ENCODE results near the gene GUCY2C. TPM values are rescaled to one million over a fixed set of nuclear protein-coding genes. Genes with fewer than 3 reads are reported as not detected.
A peak's percentile ranks its signal among the peaks of the same experiment; 100 is the strongest.

GUCY2C gene
- total RNA-seq, 1 experiment from 2014 or later = 0.48 TPM

DNA sequence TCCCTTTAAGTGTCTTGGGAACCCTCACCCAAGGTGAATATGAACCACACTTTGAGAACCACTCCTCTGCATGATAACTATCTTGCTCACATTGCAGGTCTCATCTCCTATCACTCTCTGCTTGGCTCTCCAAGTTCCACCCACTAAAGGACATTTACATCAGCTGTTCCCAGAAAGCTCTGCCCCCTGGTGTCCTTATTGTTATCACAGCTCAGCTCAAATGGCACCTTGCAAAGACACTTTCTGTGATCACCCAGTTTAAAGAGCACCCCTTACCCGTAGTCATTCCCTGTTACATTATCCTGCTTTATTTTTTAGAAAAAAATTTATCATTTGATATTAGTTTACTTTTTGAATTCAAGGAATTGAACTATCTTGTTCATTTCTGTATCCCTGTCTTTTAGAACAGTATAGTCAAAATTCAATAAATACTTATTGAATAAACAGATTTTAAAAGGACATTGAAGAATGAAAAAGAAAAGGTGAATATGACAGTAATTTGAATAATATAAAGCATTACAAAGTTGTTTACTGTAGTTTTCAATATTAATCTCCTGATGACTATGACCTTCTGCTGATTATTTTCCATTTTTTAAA, 20.5 kb upstream of the GUCY2C start:
- Histone ChIP-seq H3K27me3 (ENCODE audit: low read length) (no peaks in the 10 kb centered on the region), H4K20me1 (ENCODE audit: insufficient read depth, low read depth, low read length) (no peaks in the 10 kb centered on the region), H3K9me3 (ENCODE audit: low read length) (no peaks in the 10 kb centered on the region), H3K4me2 (ENCODE audit: low read depth, low read length, poor library complexity, severe bottlenecking) (no peak overlapping the region), H3K36me3 (ENCODE audit: insufficient read depth, low read length) (no peaks in the 10 kb centered on the region), H2AFZ (ENCODE audit: low read length) (no peak overlapping the region), H3K79me2 (ENCODE audit: low read length) (no peaks in the 10 kb centered on the region), H3K9ac (ENCODE audit: low read length) (no peak overlapping the region), H3K9me2 (replicated peaks; ENCODE audit: insufficient read depth, low read length) (no peaks in the 10 kb centered on the region), H3K4me3 (ENCODE audit: low read length) (no peak overlapping the region), H3K27ac (ENCODE audit: low read length) (no peak overlapping the region), H3K4me1 (ENCODE audit: low read length) (peaks cover 30% of the 10 kb centered on the region)
- peak; percentile 88 for DNase-seq

- Histone ChIP-seq H3K4me2 (ENCODE audit: low read depth, low read length, poor library complexity, severe bottlenecking) (peak overlapping the region; percentile 52), H3K4me3 (ENCODE audit: low read length) (peak overlapping the region; percentile 31), H4K20me1 (ENCODE audit: insufficient read depth, low read depth, low read length) (no peaks in the 10 kb centered on the region), H3K9me3 (ENCODE audit: low read length) (no peaks in the 10 kb centered on the region), H3K9ac (ENCODE audit: low read length) (no peak overlapping the region), H3K36me3 (ENCODE audit: insufficient read depth, low read length) (no peaks in the 10 kb centered on the region), H3K9me2 (replicated peaks; ENCODE audit: insufficient read depth, low read length) (no peaks in the 10 kb centered on the region), H3K79me2 (ENCODE audit: low read length) (no peaks in the 10 kb centered on the region), H2AFZ (ENCODE audit: low read length) (no peak overlapping the region), H3K27ac (ENCODE audit: low read length) (no peak overlapping the region), H3K27me3 (ENCODE audit: low read length) (no peaks in the 10 kb centered on the region), H3K4me1 (ENCODE audit: low read length) (peaks cover 30% of the 10 kb centered on the region)
- DNase-seq = peak; percentile 69
Observed at GRCh38 chr12:14714437-14714836, 18.0 kb upstream of the GUCY2C start.

DNA sequence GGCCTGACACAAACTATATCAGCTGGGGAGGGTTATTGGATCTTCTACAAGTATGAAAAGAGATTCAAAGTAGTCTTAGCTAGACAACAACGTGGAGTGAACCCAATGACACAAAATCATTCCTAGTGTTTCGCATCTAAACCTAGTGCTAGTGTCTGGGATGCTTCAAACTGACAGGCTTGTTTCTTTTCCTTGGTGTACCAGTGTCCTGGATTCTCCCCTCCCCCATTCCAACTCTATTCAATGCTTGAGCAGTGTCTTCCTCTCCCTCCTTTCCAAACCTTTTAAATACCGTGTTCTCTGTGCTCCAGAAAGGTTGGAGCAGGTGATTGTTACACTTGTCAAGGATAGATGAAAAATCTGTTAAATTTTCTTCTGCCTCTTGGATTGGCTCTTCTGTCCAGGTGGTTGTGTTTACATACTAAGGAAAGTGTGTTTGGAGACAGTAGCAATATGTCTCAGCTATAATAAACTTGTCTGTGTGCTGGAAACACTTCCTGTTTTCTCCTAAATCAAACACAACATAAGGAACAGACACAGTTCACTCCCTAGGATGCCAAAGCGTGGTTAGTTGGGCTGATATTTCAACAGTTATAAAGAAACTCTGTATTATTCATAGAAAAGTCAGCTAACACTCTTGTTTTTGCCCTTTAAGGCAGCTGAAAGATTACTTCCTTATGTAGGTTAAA, 14.4 kb upstream of the GUCY2C start:
- DNase-seq = no peak
- Histone ChIP-seq H4K20me1 (ENCODE audit: insufficient read depth, low read depth, low read length) (no peaks in the 10 kb centered on the region), H3K36me3 (ENCODE audit: insufficient read depth, low read length) (no peaks in the 10 kb centered on the region), H3K4me1 (ENCODE audit: low read length) (peaks cover 21% of the 10 kb centered on the region), H3K4me2 (ENCODE audit: low read depth, low read length, poor library complexity, severe bottlenecking) (no peak overlapping the region), H3K27me3 (ENCODE audit: low read length) (no peaks in the 10 kb centered on the region), H3K79me2 (ENCODE audit: low read length) (no peaks in the 10 kb centered on the region), H3K9me3 (ENCODE audit: low read length) (no peaks in the 10 kb centered on the region), H3K9me2 (replicated peaks; ENCODE audit: insufficient read depth, low read length) (no peaks in the 10 kb centered on the region), H3K9ac (ENCODE audit: low read length) (no peak overlapping the region), H2AFZ (ENCODE audit: low read length) (no peak overlapping the region), H3K4me3 (ENCODE audit: low read length) (no peak overlapping the region), H3K27ac (ENCODE audit: low read length) (no peak overlapping the region)

DNA sequence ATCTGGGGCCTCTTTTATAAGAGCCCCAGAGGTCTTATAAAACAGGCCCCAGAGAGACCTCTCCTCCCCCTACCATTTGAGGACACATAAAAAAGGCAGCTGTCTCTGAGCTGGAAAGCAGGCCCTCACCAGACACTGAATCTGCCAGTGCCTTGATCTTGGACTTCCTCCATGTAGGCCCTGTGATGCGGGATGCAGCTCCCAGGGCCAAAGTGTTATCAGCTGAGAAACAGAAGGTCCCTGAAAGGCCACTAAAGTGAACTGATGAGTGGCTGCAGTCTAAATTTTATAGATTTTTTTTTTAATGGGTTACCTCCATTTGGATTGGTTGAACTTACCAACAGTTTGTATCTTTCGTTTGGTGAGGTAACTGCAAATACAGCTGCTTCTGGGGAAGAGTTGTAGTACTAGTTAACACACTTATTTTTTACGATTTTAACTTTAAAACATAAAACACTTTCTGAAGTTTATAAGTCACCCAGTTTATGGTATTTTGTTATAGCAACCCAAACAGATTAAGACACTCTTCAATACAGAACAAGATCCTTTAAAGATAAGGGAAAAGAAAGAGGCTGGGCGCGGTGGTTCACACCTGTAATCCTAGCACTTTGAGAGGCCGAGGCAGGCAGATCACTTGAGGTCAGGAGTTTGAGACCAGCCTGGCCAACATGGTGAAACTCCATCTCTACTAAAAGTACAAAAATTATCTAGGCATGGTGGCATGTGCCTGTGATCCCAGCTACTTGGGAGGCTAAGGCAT, 5.6 kb upstream of the GUCY2C start:
- H3K27me3 ChIP-seq (ENCODE audit: low read length) = no peaks in the 10 kb centered on the region
- H3K27ac ChIP-seq (ENCODE audit: low read length) = no peak overlapping the region
- no peak overlapping the region for H3K9ac ChIP-seq (ENCODE audit: low read length)
- H3K4me2 ChIP-seq (ENCODE audit: low read depth, low read length, poor library complexity, severe bottlenecking) = no peak overlapping the region
- H3K36me3 ChIP-seq (ENCODE audit: insufficient read depth, low read length) = no peaks in the 10 kb centered on the region
- H3K4me3 ChIP-seq (ENCODE audit: low read length) = no peak overlapping the region
- H2AFZ ChIP-seq (ENCODE audit: low read length) = no peak overlapping the region
- H3K4me1 ChIP-seq (ENCODE audit: low read length) = no peaks in the 10 kb centered on the region
- H3K9me3 ChIP-seq (ENCODE audit: low read length) = no peaks in the 10 kb centered on the region
- no peaks in the 10 kb centered on the region for H4K20me1 ChIP-seq (ENCODE audit: insufficient read depth, low read depth, low read length)
- H3K79me2 ChIP-seq (ENCODE audit: low read length) = no peaks in the 10 kb centered on the region
- H3K9me2 ChIP-seq (replicated peaks; ENCODE audit: insufficient read depth, low read length) = no peaks in the 10 kb centered on the region
- DNase-seq = no peak

GRCh38 chr12:14700935-14701334, 4.5 kb upstream of the GUCY2C start:
- H3K79me2 ChIP-seq (ENCODE audit: low read length) = no peaks in the 10 kb centered on the region
- H3K27ac ChIP-seq (ENCODE audit: low read length) = no peak overlapping the region
- H3K9me3 ChIP-seq (ENCODE audit: low read length) = no peaks in the 10 kb centered on the region
- no peak for DNase-seq
- no peak overlapping the region for H3K9ac ChIP-seq (ENCODE audit: low read length)
- no peaks in the 10 kb centered on the region for H3K4me1 ChIP-seq (ENCODE audit: low read length)
- no peak overlapping the region for H3K4me3 ChIP-seq (ENCODE audit: low read length)
- H4K20me1 ChIP-seq (ENCODE audit: insufficient read depth, low read depth, low read length) = no peaks in the 10 kb centered on the region
- H3K27me3 ChIP-seq (ENCODE audit: low read length) = no peaks in the 10 kb centered on the region
- no peaks in the 10 kb centered on the region for H3K9me2 ChIP-seq (replicated peaks; ENCODE audit: insufficient read depth, low read length)
- no peak overlapping the region for H2AFZ ChIP-seq (ENCODE audit: low read length)
- no peak overlapping the region for H3K4me2 ChIP-seq (ENCODE audit: low read depth, low read length, poor library complexity, severe bottlenecking)
- no peaks in the 10 kb centered on the region for H3K36me3 ChIP-seq (ENCODE audit: insufficient read depth, low read length)

GRCh38 chr12:14699923-14700322, 3.5 kb upstream of the GUCY2C start:
- no peaks in the 10 kb centered on the region for H3K4me1 ChIP-seq (ENCODE audit: low read length)
- no peak overlapping the region for H2AFZ ChIP-seq (ENCODE audit: low read length)
- H3K9me3 ChIP-seq (ENCODE audit: low read length) = no peaks in the 10 kb centered on the region
- no peak overlapping the region for H3K27ac ChIP-seq (ENCODE audit: low read length)
- no peaks in the 10 kb centered on the region for H4K20me1 ChIP-seq (ENCODE audit: insufficient read depth, low read depth, low read length)
- no peaks in the 10 kb centered on the region for H3K36me3 ChIP-seq (ENCODE audit: insufficient read depth, low read length)
- H3K27me3 ChIP-seq (ENCODE audit: low read length) = no peaks in the 10 kb centered on the region
- no peaks in the 10 kb centered on the region for H3K9me2 ChIP-seq (replicated peaks; ENCODE audit: insufficient read depth, low read length)
- no peak for DNase-seq
- no peak overlapping the region for H3K9ac ChIP-seq (ENCODE audit: low read length)
- H3K4me3 ChIP-seq (ENCODE audit: low read length) = no peak overlapping the region
- no peaks in the 10 kb centered on the region for H3K79me2 ChIP-seq (ENCODE audit: low read length)
- no peak overlapping the region for H3K4me2 ChIP-seq (ENCODE audit: low read depth, low read length, poor library complexity, severe bottlenecking)

GRCh38 chr12:14698555-14698954, 2.2 kb upstream of the GUCY2C start:
- no peaks in the 10 kb centered on the region for H3K36me3 ChIP-seq (ENCODE audit: insufficient read depth, low read length)
- H3K4me2 ChIP-seq (ENCODE audit: low read depth, low read length, poor library complexity, severe bottlenecking) = no peak overlapping the region
- no peaks in the 10 kb centered on the region for H3K9me2 ChIP-seq (replicated peaks; ENCODE audit: insufficient read depth, low read length)
- H3K4me3 ChIP-seq (ENCODE audit: low read length) = no peak overlapping the region
- no peak overlapping the region for H2AFZ ChIP-seq (ENCODE audit: low read length)
- no peaks in the 10 kb centered on the region for H3K79me2 ChIP-seq (ENCODE audit: low read length)
- no peaks in the 10 kb centered on the region for H3K9me3 ChIP-seq (ENCODE audit: low read length)
- no peaks in the 10 kb centered on the region for H3K4me1 ChIP-seq (ENCODE audit: low read length)
- H3K27me3 ChIP-seq (ENCODE audit: low read length) = 0 out of 2 replicates have a peak, but pooled peaks cover 3% of the 10 kb centered on the region
- no peak for DNase-seq
- H3K27ac ChIP-seq (ENCODE audit: low read length) = no peak overlapping the region
- H4K20me1 ChIP-seq (ENCODE audit: insufficient read depth, low read depth, low read length) = no peaks in the 10 kb centered on the region
- no peak overlapping the region for H3K9ac ChIP-seq (ENCODE audit: low read length)

GRCh38 chr12:14695715-14696141, 671 bp downstream of the GUCY2C start:
- Histone ChIP-seq H3K4me1 (ENCODE audit: low read length) (no peaks in the 10 kb centered on the region), H3K79me2 (ENCODE audit: low read length) (no peaks in the 10 kb centered on the region), H3K4me2 (ENCODE audit: low read depth, low read length, poor library complexity, severe bottlenecking) (no peak overlapping the region), H3K36me3 (ENCODE audit: insufficient read depth, low read length) (no peaks in the 10 kb centered on the region), H3K9me2 (replicated peaks; ENCODE audit: insufficient read depth, low read length) (no peaks in the 10 kb centered on the region), H3K4me3 (ENCODE audit: low read length) (no peak overlapping the region), H3K27me3 (ENCODE audit: low read length) (0 out of 2 replicates have a peak, but pooled peaks cover 3% of the 10 kb centered on the region), H3K27ac (ENCODE audit: low read length) (no peak overlapping the region), H3K9ac (ENCODE audit: low read length) (no peak overlapping the region), H2AFZ (ENCODE audit: low read length) (no peak overlapping the region; the same call in 1 of the 2 replicates), H4K20me1 (ENCODE audit: insufficient read depth, low read depth, low read length) (no peaks in the 10 kb centered on the region), H3K9me3 (ENCODE audit: low read length) (no peaks in the 10 kb centered on the region)
- DNase-seq = peak; percentile 31

All from Karpas-422 (cell line).